Glutamatergic neuron (in vitro differentiated cells): ENCODE results near the gene RAD51B. TPM values are rescaled to one million over a fixed set of nuclear protein-coding genes. Genes with fewer than 3 reads are reported as not detected.

Experiments used
- DNase-seq: peaks from one replicate; pipeline ENCODE4 v3.0.0; 2022
- H3K27ac Mint-ChIP-seq: one replicate; pipeline ENCODE4 v1.8.0; 2020; ENCODE audit warnings: mild to moderate bottlenecking, mixed read lengths, inconsistent platforms; ENCODE audit not compliant: unreplicated experiment
- H3K27me3 Mint-ChIP-seq: one replicate; pipeline ENCODE4 v1.8.0; 2020; ENCODE audit warnings: mild to moderate bottlenecking, moderate library complexity, mixed read lengths, inconsistent platforms; ENCODE audit not compliant: unreplicated experiment
- H3K36me3 Mint-ChIP-seq: one replicate; pipeline ENCODE4 v1.8.0; 2020; ENCODE audit warnings: mild to moderate bottlenecking, mixed read lengths, inconsistent platforms; ENCODE audit not compliant: unreplicated experiment
- H3K4me1 Mint-ChIP-seq: one replicate; pipeline ENCODE4 v1.8.0; 2020; ENCODE audit warnings: mild to moderate bottlenecking, low read depth, mixed read lengths, inconsistent platforms; ENCODE audit not compliant: unreplicated experiment
- H3K4me3 Mint-ChIP-seq: one replicate; pipeline ENCODE4 v1.8.0; 2020; ENCODE audit warnings: mild to moderate bottlenecking, mixed read lengths, inconsistent platforms; ENCODE audit not compliant: unreplicated experiment
- H3K9me3 Mint-ChIP-seq: one replicate; pipeline ENCODE4 v1.8.0; 2020; ENCODE audit warnings: mild to moderate bottlenecking, moderate library complexity, mixed read lengths, inconsistent platforms; ENCODE audit not compliant: unreplicated experiment
- CTCF ChIP-seq: fragments of 200-600 bp; sonication (generic); IDR thresholded peaks from one replicate; pipeline ENCODE4 v1.5.0; 2021; ENCODE audit not compliant: partially characterized antibody, unreplicated experiment
- total RNA-seq: library from RNA; stranded (reverse); fragmentation: NEBNext Ultra II Directional; extraction: Animal tissue kit (Norgen Biotek cat#: 25700); gene quantifications from one replicate; pipeline ENCODE4 v1.2.1, GENCODE V29; 2021; ENCODE audit not compliant: unreplicated experiment

The RAD51B gene
- total RNA-seq, 1 donor from 2014 or later = 9.7 TPM

- H3K4me3 Mint-ChIP-seq = no peak overlapping the region
- H3K27ac Mint-ChIP-seq = no peak overlapping the region
- no peaks in the 10 kb centered on the region for H3K27me3 Mint-ChIP-seq
- TF ChIP-seq CTCF = no peak
- H3K9me3 Mint-ChIP-seq = peaks cover 3% of the 10 kb centered on the region
- peaks cover 14% of the 10 kb centered on the region for H3K4me1 Mint-ChIP-seq
- no peak for DNase-seq
- no peaks in the 10 kb centered on the region for H3K36me3 Mint-ChIP-seq
Measured at GRCh38 chr14:68665792-68666204, 846.2 kb downstream of the RAD51B start.

- peaks cover 3% of the 10 kb centered on the region for H3K9me3 Mint-ChIP-seq
- TF ChIP-seq CTCF = no peak
- peaks cover 14% of the 10 kb centered on the region for H3K4me1 Mint-ChIP-seq
- H3K27me3 Mint-ChIP-seq = no peaks in the 10 kb centered on the region
- H3K4me3 Mint-ChIP-seq = no peak overlapping the region
- no peak for DNase-seq
- no peak overlapping the region for H3K27ac Mint-ChIP-seq
- no peaks in the 10 kb centered on the region for H3K36me3 Mint-ChIP-seq
Measured at GRCh38 chr14:68666236-68666635, 846.7 kb downstream of the RAD51B start.

GRCh38 chr14:68666899-68667298, 847.3 kb downstream of the RAD51B start:
- Mint-ChIP-seq H3K36me3 (no peaks in the 10 kb centered on the region), H3K27ac (no peak overlapping the region), H3K4me3 (no peak overlapping the region), H3K27me3 (no peaks in the 10 kb centered on the region), H3K9me3 (peaks cover 1% of the 10 kb centered on the region), H3K4me1 (peaks cover 8% of the 10 kb centered on the region)
- no peak for DNase-seq
- TF ChIP-seq CTCF = no peak

GRCh38 chr14:68667313-68667791, 847.8 kb downstream of the RAD51B start:
- H3K4me3 Mint-ChIP-seq = no peak overlapping the region
- DNase-seq = no peak
- H3K4me1 Mint-ChIP-seq = peaks cover 3% of the 10 kb centered on the region
- H3K9me3 Mint-ChIP-seq = peaks cover 1% of the 10 kb centered on the region
- no peaks in the 10 kb centered on the region for H3K27me3 Mint-ChIP-seq
- H3K27ac Mint-ChIP-seq = no peak overlapping the region
- H3K36me3 Mint-ChIP-seq = no peaks in the 10 kb centered on the region
- TF ChIP-seq CTCF = no peak

- H3K9me3 Mint-ChIP-seq = peaks cover 1% of the 10 kb centered on the region
- TF ChIP-seq CTCF = no peak
- H3K4me1 Mint-ChIP-seq = peaks cover 2% of the 10 kb centered on the region
- no peaks in the 10 kb centered on the region for H3K27me3 Mint-ChIP-seq
- DNase-seq = no peak
- no peak overlapping the region for H3K27ac Mint-ChIP-seq
- no peak overlapping the region for H3K4me3 Mint-ChIP-seq
- no peaks in the 10 kb centered on the region for H3K36me3 Mint-ChIP-seq
Measured at GRCh38 chr14:68668028-68668427, 848.4 kb downstream of the RAD51B start.
